Lung (tissue), 12 donors: ENCODE results near the gene CACNA1H. TPM values are rescaled to one million over a fixed set of nuclear protein-coding genes. Genes with fewer than 3 reads are reported as not detected.

Experiments used
- ATAC-seq: fragments of 200-7000 bp; cut with Tn5 transposase; one replicate; pipeline ENCODE4 v1.9.1; 2020; ENCODE audit warnings: moderate number of reproducible peaks; ENCODE audit not compliant: insufficient read depth, low FRiP score
- DNase-seq, 3 donors: peaks; one replicate each; pipeline ENCODE4 v3.0.0-alpha.2; 2013 to 2017
- H3K27ac ChIP-seq, 2 donors: one replicate each; pipeline ENCODE4 v1.5.1; 2013; ENCODE audit warnings: mild to moderate bottlenecking in 2 of 2, moderate library complexity in 2 of 2, control low read depth in 1 of 2, inconsistent platforms in 1 of 2, low read depth in 1 of 2, low read length in 1 of 2
- H3K27me3 ChIP-seq, 3 donors: one replicate each; pipeline ENCODE4 v1.5.1; 2013; ENCODE audit warnings: low read length in 2 of 3; ENCODE audit not compliant: control insufficient read depth in 3 of 3, insufficient read depth in 3 of 3
- H3K36me3 ChIP-seq, 4 donors: one replicate each; pipeline ENCODE4 v1.5.1; 2013; ENCODE audit warnings: low read length in 4 of 4, mild to moderate bottlenecking in 1 of 4, moderate library complexity in 1 of 4; ENCODE audit not compliant: control insufficient read depth in 4 of 4, insufficient read depth in 4 of 4
- H3K4me1 ChIP-seq, 5 donors: one replicate each; pipeline ENCODE4 v1.5.1; 2013; ENCODE audit warnings: low read length in 5 of 5, mild to moderate bottlenecking in 2 of 5, moderate library complexity in 1 of 5; ENCODE audit not compliant: control insufficient read depth in 5 of 5, insufficient read depth in 5 of 5
- H3K4me3 ChIP-seq: one replicate; pipeline ENCODE4 v1.5.1; 2013; ENCODE audit warnings: mild to moderate bottlenecking, control low read depth, moderate library complexity
- H3K9ac ChIP-seq, 2 donors: one replicate each; pipeline ENCODE4 v1.5.1; 2013; ENCODE audit warnings: low read length in 2 of 2, control low read depth in 1 of 2; ENCODE audit not compliant: insufficient read depth in 1 of 2
- H3K9me3 ChIP-seq, 4 donors: one replicate each; pipeline ENCODE4 v1.5.1; 2013; ENCODE audit warnings: low read length in 3 of 4, mild to moderate bottlenecking in 1 of 4, moderate library complexity in 1 of 4; ENCODE audit not compliant: control insufficient read depth in 4 of 4, insufficient read depth in 3 of 4
- WGBS, 2 donors: extraction: QIAGEN DNeasy Blood & Tissue Kit; methylation state at CpG; one replicate each; pipeline ENCODE4 v1.1.7; 2013; 5-methylcytosine and 5-hydroxymethylcytosine counted together
- polyA plus RNA-seq, 2 donors: library from polyadenylated mRNA; stranded (reverse); fragments of 200-250 nt; gene quantifications; one replicate each; pipeline ENCODE4 v1.2.1, GENCODE V29; 2013
- total RNA-seq, 2 donors: library from RNA; depleted of rRNA in 1 of 2; stranded (reverse); fragments of >200 nt in 1 of 2; gene quantifications; one replicate each; pipeline ENCODE4 v1.2.1, GENCODE V29; 2014 to 2021
- TF ChIP-seq, protein P1 (sequence below): IDR thresholded peaks from 2 replicates; pipeline ENCODE4 v1.5.1; 2012; ENCODE audit warnings: mild to moderate bottlenecking; ENCODE audit errors: control extremely low read depth, extremely low read depth
- donor health status: control.
- donor health status: control.
- donor health status: Bipolar disorder and iron deficiency.
- donor health status: healthy.
- donor health status: DM: yes; HTN: yes; CAD: no.

Gene CACNA1H
- total and polyA plus RNA-seq, 4 donors = 5.0 to 10.3 (median 6.7) TPM

GRCh38 chr16:1222553-1223354 lies 69.8 kb downstream of the CACNA1H start:
- Histone ChIP-seq H3K9me3 (no peaks in the 10 kb centered on the region), H3K4me3 (no peak overlapping the region), H3K27ac (no peak overlapping the region), H3K36me3 (no peaks in the 10 kb centered on the region), H3K27me3 (no peaks in the 10 kb centered on the region), H3K4me1 (no peaks in the 10 kb centered on the region), H3K9ac (no peak overlapping the region)
- 76 to 78% methylated on average over 25 of the region's 25 CpGs for WGBS, 2 donors
- no peak for ATAC-seq
- no peak for DNase-seq
- TF ChIP-seq, protein P1, sequence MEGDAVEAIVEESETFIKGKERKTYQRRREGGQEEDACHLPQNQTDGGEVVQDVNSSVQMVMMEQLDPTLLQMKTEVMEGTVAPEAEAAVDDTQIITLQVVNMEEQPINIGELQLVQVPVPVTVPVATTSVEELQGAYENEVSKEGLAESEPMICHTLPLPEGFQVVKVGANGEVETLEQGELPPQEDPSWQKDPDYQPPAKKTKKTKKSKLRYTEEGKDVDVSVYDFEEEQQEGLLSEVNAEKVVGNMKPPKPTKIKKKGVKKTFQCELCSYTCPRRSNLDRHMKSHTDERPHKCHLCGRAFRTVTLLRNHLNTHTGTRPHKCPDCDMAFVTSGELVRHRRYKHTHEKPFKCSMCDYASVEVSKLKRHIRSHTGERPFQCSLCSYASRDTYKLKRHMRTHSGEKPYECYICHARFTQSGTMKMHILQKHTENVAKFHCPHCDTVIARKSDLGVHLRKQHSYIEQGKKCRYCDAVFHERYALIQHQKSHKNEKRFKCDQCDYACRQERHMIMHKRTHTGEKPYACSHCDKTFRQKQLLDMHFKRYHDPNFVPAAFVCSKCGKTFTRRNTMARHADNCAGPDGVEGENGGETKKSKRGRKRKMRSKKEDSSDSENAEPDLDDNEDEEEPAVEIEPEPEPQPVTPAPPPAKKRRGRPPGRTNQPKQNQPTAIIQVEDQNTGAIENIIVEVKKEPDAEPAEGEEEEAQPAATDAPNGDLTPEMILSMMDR = no peak

DNA sequence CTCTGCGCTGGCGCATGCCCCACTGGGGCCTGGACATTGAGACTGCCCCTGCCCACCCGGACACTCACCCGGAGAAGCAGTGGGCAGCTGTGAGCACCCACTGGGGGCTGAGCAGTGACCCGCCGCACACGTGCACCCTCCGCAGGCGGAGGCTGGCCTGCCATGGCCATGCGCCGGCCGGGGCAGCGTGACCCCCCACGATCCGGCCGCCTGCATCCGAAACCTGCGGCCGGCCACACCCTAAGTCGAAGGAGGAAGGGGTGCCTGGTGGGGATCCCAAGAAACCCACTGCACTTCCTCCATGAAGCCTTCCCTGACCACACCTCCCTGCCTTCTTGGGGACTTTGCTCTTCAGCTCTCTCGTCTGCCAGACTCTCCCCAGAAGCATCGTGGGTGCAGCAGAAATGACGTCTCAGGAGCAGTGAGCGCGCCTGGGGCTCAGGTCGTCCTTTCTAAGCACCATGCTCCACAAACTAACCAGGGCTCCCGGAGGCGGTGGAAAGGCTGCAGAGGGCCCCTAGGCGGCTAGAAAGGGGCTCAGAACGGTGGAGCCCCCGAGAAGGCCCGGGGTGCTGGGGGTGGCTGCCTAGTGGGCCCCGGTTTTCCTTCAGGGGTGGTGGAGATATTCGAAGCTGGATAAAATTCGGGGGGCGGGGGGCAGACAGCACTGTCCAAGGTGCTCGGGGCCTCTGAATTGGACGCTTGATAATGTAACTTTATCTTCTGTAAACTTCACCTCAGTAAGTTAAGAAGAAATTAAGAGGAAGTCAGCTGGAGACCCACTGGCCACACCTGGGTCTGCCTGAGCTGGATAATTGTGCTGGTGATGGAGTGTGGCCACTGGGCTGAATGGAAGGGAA lies 70.7 kb downstream of the CACNA1H start:
- TF ChIP-seq, protein P1 = no peak
- no peaks in the 10 kb centered on the region for H3K9me3 ChIP-seq

DNA sequence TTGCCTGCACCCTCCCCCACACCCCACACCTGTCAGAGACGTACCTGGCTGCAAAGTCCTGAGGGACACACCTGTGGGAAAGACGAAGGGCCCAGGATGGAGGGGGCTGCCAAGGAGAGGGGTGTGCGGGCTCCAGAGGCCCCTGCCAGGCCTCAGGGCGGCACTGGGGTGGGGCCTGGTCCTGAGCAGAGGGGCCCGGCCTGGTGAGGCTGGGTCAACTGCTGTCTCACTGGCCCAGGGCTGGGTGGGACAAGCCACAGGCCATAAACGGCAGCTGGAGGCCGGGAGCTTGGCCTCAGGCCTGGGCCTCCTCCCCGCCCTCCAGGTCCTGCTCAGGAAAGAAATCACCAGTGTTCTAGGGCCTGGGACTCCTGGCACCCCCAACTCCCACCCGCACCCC lies 71.7 kb downstream of the CACNA1H start:
- TF ChIP-seq, protein P1 = no peak
- H3K36me3 ChIP-seq = no peaks in the 10 kb centered on the region
- no peaks in the 10 kb centered on the region for H3K9me3 ChIP-seq
- H3K9ac ChIP-seq = no peak overlapping the region
- 77 to 91% methylated on average over 8 to 9 of the region's 9 CpGs for WGBS, 2 donors
- no peak overlapping the region for H3K27ac ChIP-seq
- no peak overlapping the region for H3K4me3 ChIP-seq
- no peaks in the 10 kb centered on the region for H3K27me3 ChIP-seq
- DNase-seq (no peak), ATAC-seq (no peak)
- no peaks in the 10 kb centered on the region for H3K4me1 ChIP-seq

More for the DNA sequence above, 70.7 kb downstream of the CACNA1H start:
- Histone ChIP-seq H3K9ac (no peak overlapping the region), H3K4me1 (no peaks in the 10 kb centered on the region), H3K4me3 (no peak overlapping the region), H3K27me3 (no peaks in the 10 kb centered on the region), H3K36me3 (no peaks in the 10 kb centered on the region), H3K27ac (no peak overlapping the region)
- WGBS, 2 donors = 84 to 86% methylated on average over 34 to 38 of the region's 38 CpGs
- no peak for ATAC-seq
- DNase-seq = no peak
